ENCODE data around the gene SMCO4. TPM values are rescaled to one million over a fixed set of nuclear protein-coding genes. Genes with fewer than 3 reads are reported as not detected.

Gene SMCO4
- total RNA-seq, 2 experiments from 2014 or later: 0.30 TPM; not detected in 1

GRCh38 chr11:93481696-93482095 lies 61.5 kb downstream of the SMCO4 start:
- Histone ChIP-seq H3K4me1 (ENCODE audit: insufficient read depth, low read length) (no peaks in the 10 kb centered on the region), H3K27me3 (ENCODE audit: control insufficient read depth in 1 of 2, insufficient read depth in 2 of 2, low read length in 2 of 2) (no peaks in the 10 kb centered on the region), H3K36me3 (ENCODE audit: insufficient read depth, low read length) (peaks cover 2% of the 10 kb centered on the region), H3K4me3 (ENCODE audit: low read length) (no peak overlapping the region), H3K27ac (ENCODE audit: low read depth in 1 of 2, low read length in 2 of 2) (no peak overlapping the region), H3K9me3 (ENCODE audit: control insufficient read depth in 1 of 2, insufficient read depth in 1 of 2, low read length in 2 of 2) (peaks cover 0 to 4% of the 10 kb centered on the region in 2 experiments)
- DNase-seq: no peak
- Mint-ChIP-seq H3K27ac (no peak overlapping the region), H3K4me3 (no peak overlapping the region), H3K4me1 (ENCODE audit: low read depth) (no peaks in the 10 kb centered on the region), H3K27me3 (no peaks in the 10 kb centered on the region), H3K9me3 (no peaks in the 10 kb centered on the region), H3K36me3 (ENCODE audit: low read depth) (no peaks in the 10 kb centered on the region)
- POLR2A ChIA-PET: no interaction called here
- no peak for ATAC-seq (ENCODE audit: poor library complexity)
- CTCF ChIA-PET: no interaction called here
- intact Hi-C loops (cut with DNase I, micrococcal nuclease): loop anchor here in 1 of 2 experiments (5.0 kb wide), 1 partner anchor 61 kb away; the partner anchor contains the start of gene SMCO4
- no peak for TF ChIP-seq CTCF (IDR thresholded peaks at IDR 0.05)

GRCh38 chr11:93481279-93481678 lies 61.9 kb downstream of the SMCO4 start:
- no peak overlapping the region for H3K27ac Mint-ChIP-seq
- POLR2A ChIA-PET: no interaction called here
- CTCF ChIA-PET: no interaction called here

GRCh38 chr11:93480756-93481155 lies 62.4 kb downstream of the SMCO4 start:
- Mint-ChIP-seq H3K4me3 (no peak overlapping the region), H3K27me3 (no peaks in the 10 kb centered on the region), H3K9me3 (no peaks in the 10 kb centered on the region), H3K27ac (no peak overlapping the region), H3K36me3 (ENCODE audit: low read depth) (no peaks in the 10 kb centered on the region), H3K4me1 (ENCODE audit: low read depth) (no peaks in the 10 kb centered on the region)
- no peak overlapping the region for H3K4me3 ChIP-seq (ENCODE audit: low read length)
- DNase-seq (no peak), ATAC-seq (ENCODE audit: poor library complexity) (no peak)
- CTCF ChIA-PET: no interaction called here
- POLR2A ChIA-PET: no interaction called here
- intact Hi-C loops (cut with DNase I, micrococcal nuclease): loop anchor here in 1 of 2 experiments (5.0 kb wide), 1 partner anchor 62 kb away; the partner anchor contains the start of gene SMCO4
- H3K9me3 ChIP-seq (ENCODE audit: control insufficient read depth in 1 of 2, insufficient read depth in 1 of 2, low read length in 2 of 2): peaks cover 0 to 4% of the 10 kb centered on the region in 2 experiments
- no peak overlapping the region for H3K27ac ChIP-seq (ENCODE audit: low read depth in 1 of 2, low read length in 2 of 2)
- no peaks in the 10 kb centered on the region for H3K4me1 ChIP-seq (ENCODE audit: insufficient read depth, low read length)
- no peaks in the 10 kb centered on the region for H3K27me3 ChIP-seq (ENCODE audit: control insufficient read depth in 1 of 2, insufficient read depth in 2 of 2, low read length in 2 of 2)
- peaks cover 2% of the 10 kb centered on the region for H3K36me3 ChIP-seq (ENCODE audit: insufficient read depth, low read length)
- no peak for TF ChIP-seq CTCF (IDR thresholded peaks at IDR 0.05)

More at GRCh38 chr11:93481279-93481678, 61.9 kb downstream of the SMCO4 start:
- H3K36me3 Mint-ChIP-seq (ENCODE audit: low read depth): no peaks in the 10 kb centered on the region
- no peaks in the 10 kb centered on the region for H3K27me3 Mint-ChIP-seq
- no peak overlapping the region for H3K4me3 Mint-ChIP-seq
- H3K36me3 ChIP-seq (ENCODE audit: insufficient read depth, low read length): peaks cover 2% of the 10 kb centered on the region
- TF ChIP-seq CTCF (IDR thresholded peaks at IDR 0.05): no peak
- no peak overlapping the region for H3K4me3 ChIP-seq (ENCODE audit: low read length)
- H3K27ac ChIP-seq (ENCODE audit: low read depth in 1 of 2, low read length in 2 of 2): no peak overlapping the region
- H3K9me3 ChIP-seq (ENCODE audit: control insufficient read depth in 1 of 2, insufficient read depth in 1 of 2, low read length in 2 of 2): peaks cover 0 to 4% of the 10 kb centered on the region in 2 experiments
- H3K27me3 ChIP-seq (ENCODE audit: control insufficient read depth in 1 of 2, insufficient read depth in 2 of 2, low read length in 2 of 2): no peaks in the 10 kb centered on the region
- no peaks in the 10 kb centered on the region for H3K4me1 Mint-ChIP-seq (ENCODE audit: low read depth)
- intact Hi-C loops (cut with DNase I, micrococcal nuclease): loop anchor here in 1 of 2 experiments (5.0 kb wide), 1 partner anchor 61 kb away; the partner anchor contains the start of gene SMCO4
- no peak for ATAC-seq (ENCODE audit: poor library complexity)
- H3K9me3 Mint-ChIP-seq: no peaks in the 10 kb centered on the region
- no peaks in the 10 kb centered on the region for H3K4me1 ChIP-seq (ENCODE audit: insufficient read depth, low read length)
- DNase-seq: no peak

Data from CD4-positive, alpha-beta T cell (primary cell).